ENCODE data around the gene SYTL1. TPM values are rescaled to one million over a fixed set of nuclear protein-coding genes. Genes with fewer than 3 reads are reported as not detected.

SYTL1 gene
- total RNA-seq, 2 experiments from 2014 or later: 81.7 to 117 TPM

DNA sequence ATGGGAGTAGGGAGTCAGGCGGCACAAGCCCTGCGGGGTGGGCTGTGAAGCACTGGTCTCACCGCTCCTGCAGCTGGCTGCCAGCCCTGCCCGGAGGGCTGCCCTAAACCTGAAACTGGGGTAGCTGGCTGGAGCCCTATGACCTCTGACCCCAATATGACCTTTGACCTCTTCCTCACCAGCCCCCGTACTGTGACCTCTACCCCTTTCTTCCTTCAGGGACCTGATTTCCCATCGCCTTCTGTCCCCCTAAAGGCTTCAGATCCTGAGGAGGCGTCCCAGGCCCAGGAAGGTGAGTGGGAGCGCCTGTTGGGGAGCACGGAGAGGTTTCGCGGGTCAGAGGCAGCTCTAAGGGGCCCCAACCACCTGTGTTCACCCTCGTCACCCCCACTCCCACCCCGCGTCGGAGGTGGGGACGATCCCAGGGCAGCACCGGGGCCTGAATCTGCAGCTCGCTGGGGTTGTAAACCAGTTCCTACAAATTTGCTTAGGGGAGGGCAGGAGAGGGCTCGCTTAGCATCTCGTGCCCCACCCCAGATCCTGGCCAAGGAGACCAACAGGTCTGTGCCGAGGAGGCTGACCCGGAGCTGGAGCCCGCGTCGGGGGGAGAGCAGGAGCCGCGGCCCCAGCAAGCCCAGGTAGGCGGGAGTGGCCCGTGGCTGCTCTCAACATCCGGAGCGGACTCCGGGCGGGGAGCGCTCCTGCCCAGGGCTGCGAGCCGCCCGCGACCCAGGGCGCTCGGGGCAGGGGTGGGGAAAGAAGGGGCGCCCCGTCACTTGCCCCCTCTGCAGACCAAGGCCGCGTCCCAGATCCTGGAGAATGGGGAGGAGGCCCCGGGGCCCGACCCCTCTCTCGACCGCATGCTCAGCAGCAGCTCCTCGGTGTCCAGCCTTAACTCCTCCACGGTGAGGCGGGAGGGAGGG is 7.3 kb downstream of the SYTL1 start:
- no peak for DNase-seq (ENCODE audit: low spot score)
- intact Hi-C loops (cut with micrococcal nuclease; ENCODE audit: unreplicated experiment): no loop called here
- Histone ChIP-seq H3K4me2 (ENCODE audit: low read length) (peak overlapping the region; percentile 56), H3K4me1 (ENCODE audit: insufficient read depth, low read length, poor library complexity, severe bottlenecking) (peaks cover 5% of the 10 kb centered on the region), H3K9me2 (ENCODE audit: insufficient read depth, low read length) (no peaks in the 10 kb centered on the region), H4K20me1 (ENCODE audit: insufficient read depth, low read length) (no peaks in the 10 kb centered on the region), H3K36me3 (ENCODE audit: insufficient read depth, low read length) (peaks cover 8% of the 10 kb centered on the region; the same call in 1 of the 2 replicates), H3K79me2 (ENCODE audit: insufficient read depth, low read depth, low read length) (no peaks in the 10 kb centered on the region), H3K4me3 (ENCODE audit: low read depth, low read length, poor library complexity, severe bottlenecking) (no peak overlapping the region), H3K27ac (ENCODE audit: low read depth, low read length, poor library complexity, severe bottlenecking) (no peak overlapping the region), H3K9me3 (ENCODE audit: low read length) (no peaks in the 10 kb centered on the region), H2AFZ (ENCODE audit: low read length) (no peak overlapping the region)
- BruUV-seq (replicated peaks): no TSS peak
- ChIA-PET CTCF (ENCODE audit: unreplicated experiment) (no interaction called here), POLR2A (no interaction called here)
- no peak for TF ChIP-seq EZH2phosphoT487 (IDR thresholded peaks at IDR 0.05; ENCODE audit: borderline replicate concordance, low read depth, low read length)
- TF ChIP-seq, protein P1, sequence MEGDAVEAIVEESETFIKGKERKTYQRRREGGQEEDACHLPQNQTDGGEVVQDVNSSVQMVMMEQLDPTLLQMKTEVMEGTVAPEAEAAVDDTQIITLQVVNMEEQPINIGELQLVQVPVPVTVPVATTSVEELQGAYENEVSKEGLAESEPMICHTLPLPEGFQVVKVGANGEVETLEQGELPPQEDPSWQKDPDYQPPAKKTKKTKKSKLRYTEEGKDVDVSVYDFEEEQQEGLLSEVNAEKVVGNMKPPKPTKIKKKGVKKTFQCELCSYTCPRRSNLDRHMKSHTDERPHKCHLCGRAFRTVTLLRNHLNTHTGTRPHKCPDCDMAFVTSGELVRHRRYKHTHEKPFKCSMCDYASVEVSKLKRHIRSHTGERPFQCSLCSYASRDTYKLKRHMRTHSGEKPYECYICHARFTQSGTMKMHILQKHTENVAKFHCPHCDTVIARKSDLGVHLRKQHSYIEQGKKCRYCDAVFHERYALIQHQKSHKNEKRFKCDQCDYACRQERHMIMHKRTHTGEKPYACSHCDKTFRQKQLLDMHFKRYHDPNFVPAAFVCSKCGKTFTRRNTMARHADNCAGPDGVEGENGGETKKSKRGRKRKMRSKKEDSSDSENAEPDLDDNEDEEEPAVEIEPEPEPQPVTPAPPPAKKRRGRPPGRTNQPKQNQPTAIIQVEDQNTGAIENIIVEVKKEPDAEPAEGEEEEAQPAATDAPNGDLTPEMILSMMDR (conservative IDR thresholded peaks at IDR 0.05; ENCODE audit: low read length): no peak

DNA sequence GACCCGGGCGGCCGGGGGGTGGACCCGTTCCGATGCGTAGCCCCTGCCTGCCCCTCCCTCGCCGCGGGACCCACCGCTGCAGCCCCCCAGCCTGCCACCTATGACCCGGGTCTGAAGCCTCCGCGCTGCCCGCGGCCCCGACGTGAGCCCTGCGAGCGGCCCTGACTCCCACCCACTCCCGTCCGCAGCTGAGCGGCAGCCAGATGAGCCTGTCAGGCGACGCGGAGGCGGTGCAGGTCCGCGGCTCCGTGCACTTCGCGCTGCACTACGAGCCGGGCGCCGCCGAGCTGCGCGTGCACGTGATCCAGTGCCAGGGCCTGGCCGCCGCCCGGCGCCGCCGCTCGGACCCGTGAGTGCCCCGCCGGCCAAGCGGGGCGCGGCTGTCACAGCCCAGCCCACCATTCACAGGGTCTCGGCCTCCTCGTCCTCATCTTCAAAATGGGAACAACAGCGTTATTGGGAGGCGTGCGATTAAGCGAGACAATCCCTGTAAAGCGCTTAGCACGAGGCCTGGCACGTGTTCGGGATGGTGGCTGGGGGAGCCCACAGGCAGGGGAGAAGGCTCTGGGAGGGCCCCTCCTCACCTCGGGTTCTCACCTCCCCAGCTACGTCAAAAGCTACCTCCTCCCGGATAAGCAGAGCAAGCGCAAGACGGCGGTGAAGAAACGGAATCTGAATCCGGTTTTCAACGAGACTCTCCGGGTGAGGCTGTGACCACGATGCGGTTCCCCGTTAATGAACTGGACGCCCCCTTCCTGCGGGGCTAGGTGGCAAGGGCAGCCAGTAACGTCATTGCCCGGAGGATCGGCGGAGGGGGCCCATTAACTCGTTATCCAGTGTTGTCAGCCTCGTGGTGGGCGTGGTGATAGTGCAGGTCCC is 8.2 kb downstream of the SYTL1 start:
- TF ChIP-seq EZH2phosphoT487 (IDR thresholded peaks at IDR 0.05; ENCODE audit: borderline replicate concordance, low read depth, low read length): no peak
- TF ChIP-seq, protein P1 (conservative IDR thresholded peaks at IDR 0.05; ENCODE audit: low read length): no peak
- Histone ChIP-seq H2AFZ (ENCODE audit: low read length) (no peak overlapping the region), H3K27ac (ENCODE audit: low read depth, low read length, poor library complexity, severe bottlenecking) (no peak overlapping the region), H3K36me3 (ENCODE audit: insufficient read depth, low read length) (peaks cover 8% of the 10 kb centered on the region; the same call in 1 of the 2 replicates), H3K4me2 (ENCODE audit: low read length) (no peak overlapping the region), H4K20me1 (ENCODE audit: insufficient read depth, low read length) (no peaks in the 10 kb centered on the region), H3K9me3 (ENCODE audit: low read length) (no peaks in the 10 kb centered on the region), H3K4me3 (ENCODE audit: low read depth, low read length, poor library complexity, severe bottlenecking) (no peak overlapping the region), H3K4me1 (ENCODE audit: insufficient read depth, low read length, poor library complexity, severe bottlenecking) (peaks cover 5% of the 10 kb centered on the region), H3K9me2 (ENCODE audit: insufficient read depth, low read length) (no peaks in the 10 kb centered on the region), H3K79me2 (ENCODE audit: insufficient read depth, low read depth, low read length) (no peaks in the 10 kb centered on the region)
- CTCF ChIA-PET (ENCODE audit: unreplicated experiment): no interaction called here
- DNase-seq (ENCODE audit: low spot score): no peak
- intact Hi-C loops (cut with micrococcal nuclease; ENCODE audit: unreplicated experiment): loop anchor here (10.0 kb wide), 1 partner anchor 45 kb away; no protein-coding TSS in a partner anchor
- no TSS peak for BruUV-seq (replicated peaks)
- POLR2A ChIA-PET: no interaction called here

Measured in OCI-LY7 (cell line).